HG03097 (cell line): Measurements from ENCODE around the gene GNL3.
"Not testable (repeated sequence)": the region's sequence is repeated elsewhere in the genome, so short reads cannot be mapped to it uniquely, and the experiment has no call there.

Experiments used
- ATAC-seq: cut with Tn5 transposase; IDR thresholded peaks from one replicate; pipeline ENCODE4 v1.9.1; 2021; ENCODE audit not compliant: unreplicated experiment, low FRiP score

GNL3 gene

GRCh38 chr3:52685709-52686691 lies at the start of gene GNL3, which contains the start of gene PBRM1:
TSS of gene GNL3 (plus strand) at chr3:52686032. CDS start at chr3:52686093, 61 bp downstream.
TSS of gene PBRM1 (minus strand) at chr3:52685913.
- ATAC-seq, result peak; percentile 85

- no peak for ATAC-seq
Observed at GRCh38 chr3:52636673-52637072, 49.2 kb upstream of the GNL3 start.

DNA sequence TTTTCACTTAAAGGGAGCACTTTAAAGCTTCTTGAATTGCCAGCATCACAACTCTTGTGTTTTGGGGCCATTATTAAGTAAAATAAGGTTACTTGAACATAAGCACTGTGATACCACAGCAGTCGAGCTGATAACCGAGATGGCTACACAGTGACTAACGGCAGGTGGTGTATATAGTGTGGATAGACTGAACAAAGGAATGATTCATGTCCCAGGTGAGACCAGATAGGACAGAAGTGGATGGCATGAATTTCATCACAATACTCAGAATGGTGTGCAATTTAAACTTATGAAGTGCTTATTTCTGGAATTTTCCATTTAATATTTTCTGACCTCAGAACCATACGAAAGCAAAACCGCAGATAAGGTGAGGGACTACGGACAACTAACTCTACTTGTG lies 40.3 kb upstream of the GNL3 start:
- no peak for ATAC-seq

DNA sequence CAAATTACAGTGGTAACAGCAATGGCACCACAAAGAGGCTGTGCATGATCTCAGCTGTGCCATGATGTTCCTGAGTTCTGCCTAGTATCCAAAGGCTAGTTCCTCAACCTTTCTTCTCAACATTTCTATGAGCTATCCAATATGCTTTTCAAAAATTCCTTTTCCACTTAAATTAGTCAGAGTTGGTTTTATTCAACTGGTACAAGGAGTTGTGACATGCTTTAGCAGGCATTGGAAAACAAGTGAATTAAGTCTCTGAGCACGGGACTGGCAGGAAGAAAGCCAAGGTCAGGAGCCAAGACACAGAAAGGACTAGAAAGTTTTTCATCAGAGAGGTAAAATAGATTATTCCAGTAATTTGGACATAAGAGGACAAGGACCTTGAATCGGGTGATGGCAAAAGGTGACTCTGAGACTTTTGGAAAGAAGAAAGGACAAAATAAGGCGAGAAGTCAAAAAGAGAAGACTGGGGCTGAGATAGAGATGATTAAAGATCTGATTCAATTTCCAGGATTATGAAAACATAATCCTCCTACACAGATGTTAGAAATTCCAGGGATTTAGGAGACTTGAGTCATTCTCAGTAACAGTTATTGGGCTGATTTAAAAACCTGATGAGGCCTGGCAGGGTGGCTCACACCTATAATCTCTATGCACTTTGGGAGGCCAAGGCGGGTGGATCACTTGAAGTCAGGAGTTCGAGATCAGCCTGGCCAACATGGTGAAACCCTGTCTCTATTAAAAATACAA lies 36.2 kb upstream of the GNL3 start:
- no peak for ATAC-seq

DNA sequence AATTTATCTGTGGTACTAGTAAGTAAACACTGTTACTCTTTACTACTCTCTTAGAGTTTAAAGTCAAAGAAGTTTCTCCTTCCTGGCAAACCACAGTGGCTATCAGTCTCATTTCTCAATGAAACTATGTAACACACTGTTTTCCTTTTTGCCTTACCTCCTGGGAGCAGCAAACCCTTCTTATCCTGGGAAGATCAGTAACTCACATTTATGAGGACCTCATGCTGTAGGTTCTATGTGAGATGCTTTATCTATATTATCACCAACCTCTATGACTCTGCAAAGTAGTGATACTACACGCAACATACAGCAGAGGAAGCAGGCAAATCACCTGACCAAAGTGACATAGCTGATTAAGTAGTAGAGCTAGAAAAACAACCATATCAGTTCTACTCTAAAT lies 35.4 kb upstream of the GNL3 start:
- ATAC-seq, result no peak

GRCh38 chr3:52651592-52651991 lies 34.2 kb upstream of the GNL3 start:
- ATAC-seq, result no peak

DNA sequence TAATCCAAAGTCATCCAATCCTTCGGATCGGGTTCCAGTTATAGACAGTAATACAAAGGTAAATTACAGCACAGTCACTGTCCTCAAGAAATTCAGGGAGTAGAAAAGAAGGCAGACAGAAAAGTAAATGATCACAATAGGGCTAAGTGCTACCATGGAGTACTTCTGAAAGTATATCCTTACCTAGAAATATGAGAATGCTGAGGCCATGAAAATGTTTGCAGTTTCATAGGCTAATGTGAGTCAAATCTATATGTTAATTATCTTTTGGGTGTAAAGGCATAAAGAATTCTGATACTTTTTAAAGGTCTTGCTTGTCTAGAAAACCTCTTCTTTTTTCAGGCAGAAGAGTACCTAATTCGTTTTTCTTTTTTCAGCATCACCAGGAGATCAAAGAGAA lies 29.9 kb upstream of the GNL3 start:
- no peak for ATAC-seq

DNA sequence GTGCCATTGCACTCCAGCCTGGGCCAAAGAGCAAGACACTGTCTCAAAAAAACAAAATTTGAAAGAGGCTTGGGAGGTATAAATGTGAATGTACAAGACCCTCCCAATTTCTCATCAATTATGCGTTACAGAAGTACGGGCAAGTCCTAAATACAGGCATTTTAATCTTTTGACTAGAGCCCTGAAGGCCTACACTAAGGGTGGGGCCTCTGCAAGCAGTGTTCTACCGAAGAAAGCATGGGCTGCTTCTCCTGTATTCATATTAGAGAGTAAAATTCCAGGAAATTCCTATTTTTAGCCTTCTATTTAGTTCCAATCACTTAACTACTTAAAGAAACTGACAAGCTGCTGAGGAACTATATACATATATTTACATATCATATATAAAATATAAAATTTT lies 25.8 kb upstream of the GNL3 start:
- ATAC-seq, result no peak

DNA sequence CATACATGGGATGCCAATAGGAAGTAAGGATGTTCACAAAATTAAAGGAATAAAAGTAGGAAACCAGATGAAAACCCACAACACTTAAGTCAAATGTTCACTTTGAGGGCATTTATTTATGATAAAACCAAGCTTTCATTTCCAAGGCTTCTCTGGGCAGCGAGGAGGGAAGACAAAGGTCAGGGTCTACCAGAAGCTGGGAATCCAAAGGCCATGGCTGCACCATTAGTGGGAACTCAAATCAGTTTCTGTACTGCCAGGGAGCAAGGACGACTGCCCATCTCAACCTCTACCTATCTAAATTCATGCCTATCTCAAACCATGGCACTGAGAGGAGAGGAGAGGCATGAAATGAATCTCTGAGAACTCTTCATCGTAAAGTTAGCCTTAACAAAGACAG lies 22.7 kb upstream of the GNL3 start:
- no peak for ATAC-seq

DNA sequence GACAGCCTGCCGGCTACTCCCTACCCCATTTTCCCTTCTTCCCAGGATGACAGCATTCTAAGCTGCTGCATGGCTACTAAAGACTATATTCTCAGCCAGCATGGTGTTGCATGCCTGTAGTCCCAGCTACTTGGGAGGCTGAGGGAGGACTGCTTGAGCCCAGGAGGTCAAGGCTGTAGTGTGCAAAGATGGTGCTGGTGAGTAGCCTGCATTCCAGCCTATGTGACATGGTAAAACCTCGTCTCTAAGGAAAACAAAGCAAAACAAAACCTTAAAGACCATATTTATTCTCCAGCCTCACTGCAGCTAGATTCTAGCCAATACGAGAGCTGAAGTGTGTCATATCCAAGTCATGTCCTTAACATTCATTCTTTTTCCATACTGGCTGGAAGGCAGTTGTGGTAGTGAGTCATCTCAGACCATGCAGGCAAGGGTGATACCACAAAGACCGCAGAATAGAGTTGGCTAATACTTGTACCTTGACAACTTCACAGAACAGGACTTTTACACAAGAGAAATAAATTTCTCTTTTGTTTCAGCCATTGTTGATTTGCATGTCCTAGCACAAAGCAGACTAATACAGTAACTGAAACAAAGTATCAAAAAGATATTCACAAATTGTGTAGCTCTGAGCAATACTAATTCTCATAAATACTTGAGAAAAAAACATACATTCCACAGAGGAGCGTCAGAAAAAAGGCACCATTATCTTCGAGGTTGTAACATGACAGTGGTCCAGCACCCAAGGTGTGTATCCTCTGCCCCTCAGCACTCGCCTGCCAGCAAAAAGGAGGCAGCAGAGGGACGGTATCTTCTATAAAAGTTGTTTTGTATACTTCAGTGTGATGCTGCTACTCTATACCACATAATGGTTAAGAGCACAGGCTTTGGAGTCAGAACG lies 15.0 kb upstream of the GNL3 start:
- ATAC-seq, result no peak

- ATAC-seq, result no peak
Observed at GRCh38 chr3:52671676-52672075, 14.2 kb upstream of the GNL3 start.

DNA sequence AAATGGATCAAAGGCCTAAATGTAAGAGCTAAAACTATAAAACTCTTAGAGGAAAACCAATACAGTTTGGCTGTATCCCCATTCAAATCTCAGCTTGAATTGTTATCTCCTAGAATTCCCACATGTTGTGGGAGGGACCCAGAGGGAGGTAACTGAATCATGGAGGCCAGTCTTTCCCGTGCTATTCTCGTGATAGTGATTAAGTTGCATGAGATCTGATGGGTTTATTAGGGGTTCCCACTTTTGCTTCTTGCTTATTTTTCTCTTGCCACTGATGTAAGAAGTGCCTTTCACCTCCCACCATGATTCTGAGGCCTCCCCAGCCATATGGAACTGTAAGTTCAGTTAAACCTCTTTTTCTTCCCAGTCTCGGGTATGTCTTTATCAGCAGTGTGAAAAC lies 9.6 kb upstream of the GNL3 start:
- not testable (repeated sequence) for ATAC-seq

DNA sequence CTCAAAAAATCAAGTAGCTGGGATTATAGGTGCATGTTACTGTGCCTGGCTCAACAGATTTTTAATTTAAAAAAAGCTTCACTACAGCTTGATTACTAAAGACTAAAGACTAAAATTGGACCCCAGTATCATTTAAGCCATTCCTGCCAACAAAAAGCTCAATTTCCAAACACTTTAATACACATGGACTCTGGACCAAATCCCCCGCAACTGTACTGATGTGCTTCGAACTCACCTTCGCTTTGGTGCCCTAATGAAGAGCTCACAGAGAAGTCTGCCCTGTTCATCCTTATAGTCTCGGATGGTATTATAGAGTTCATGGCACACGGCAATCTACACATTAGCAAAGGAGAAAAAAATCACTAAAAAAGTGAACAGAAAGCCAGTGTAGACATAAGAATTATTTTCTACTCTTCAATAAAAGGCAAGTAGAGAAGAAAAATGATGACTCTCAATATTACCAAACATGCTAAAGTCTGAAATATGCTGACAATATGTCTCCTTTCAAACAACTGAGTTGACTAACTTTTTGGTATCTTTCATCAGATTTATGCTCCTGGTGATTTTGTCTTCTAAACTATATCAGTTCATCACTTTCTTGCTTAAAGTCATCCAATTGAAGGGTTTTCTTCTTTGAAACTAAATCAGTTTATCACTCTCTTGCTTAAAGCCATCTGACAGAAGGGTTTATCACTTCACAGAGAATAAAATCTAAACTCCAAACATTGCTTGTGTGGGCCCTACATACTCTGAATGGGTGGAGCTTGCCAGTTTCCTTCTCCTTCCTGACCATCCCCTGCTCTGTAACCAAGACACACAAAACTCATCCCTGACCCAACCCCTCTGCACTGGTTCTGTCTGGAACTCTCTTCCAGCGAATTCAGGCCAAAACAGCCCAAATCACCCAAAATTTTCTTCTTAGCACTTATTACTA lies 7.3 kb upstream of the GNL3 start:
- ATAC-seq, result no peak

GRCh38 chr3:52679199-52679538 lies 6.7 kb upstream of the GNL3 start:
- no peak for ATAC-seq

- ATAC-seq, result no peak
Observed at GRCh38 chr3:52679811-52680210, 6.0 kb upstream of the GNL3 start.

DNA sequence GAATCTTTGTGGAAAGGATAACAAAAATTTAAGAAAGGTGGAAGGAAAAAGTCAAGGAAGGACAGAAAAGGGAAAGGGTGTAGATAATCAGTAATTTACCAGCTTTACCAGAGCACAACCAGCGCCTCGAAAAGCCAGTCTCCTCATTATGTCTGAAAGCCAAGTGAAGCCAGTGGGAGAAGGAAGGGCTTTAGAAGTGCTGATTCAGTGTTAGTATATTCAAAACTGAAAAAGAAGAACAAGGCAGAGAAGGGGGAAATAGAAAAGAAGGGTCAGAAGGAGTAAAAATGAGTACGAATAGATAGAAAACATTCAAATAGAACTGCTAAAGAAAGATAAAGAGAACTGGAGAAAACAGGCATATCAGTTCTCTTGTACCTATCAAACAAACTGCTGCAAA lies 4.2 kb upstream of the GNL3 start:
- no peak for ATAC-seq

- no peak for ATAC-seq
Observed at GRCh38 chr3:52682016-52682415, 3.8 kb upstream of the GNL3 start.

DNA sequence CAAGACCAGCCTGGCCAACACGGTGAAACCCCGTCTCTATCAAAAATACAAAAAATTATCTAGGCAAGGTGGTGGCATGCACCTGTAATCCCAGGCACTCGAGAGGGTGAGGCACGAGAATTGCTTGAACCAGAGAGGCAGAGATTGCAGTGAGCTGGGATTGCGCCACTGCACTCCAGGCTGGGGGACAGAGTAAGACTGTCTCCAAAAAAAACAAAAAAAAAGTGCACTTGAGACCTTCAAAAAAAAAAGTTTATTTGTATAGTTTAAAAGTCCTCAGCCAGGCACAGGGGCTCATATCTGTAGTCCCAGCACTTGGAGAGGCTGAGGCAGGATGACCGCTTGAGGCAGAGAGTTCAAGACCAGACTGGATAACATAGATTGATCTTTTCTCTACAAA lies 2.2 kb upstream of the GNL3 start:
- no peak for ATAC-seq

DNA sequence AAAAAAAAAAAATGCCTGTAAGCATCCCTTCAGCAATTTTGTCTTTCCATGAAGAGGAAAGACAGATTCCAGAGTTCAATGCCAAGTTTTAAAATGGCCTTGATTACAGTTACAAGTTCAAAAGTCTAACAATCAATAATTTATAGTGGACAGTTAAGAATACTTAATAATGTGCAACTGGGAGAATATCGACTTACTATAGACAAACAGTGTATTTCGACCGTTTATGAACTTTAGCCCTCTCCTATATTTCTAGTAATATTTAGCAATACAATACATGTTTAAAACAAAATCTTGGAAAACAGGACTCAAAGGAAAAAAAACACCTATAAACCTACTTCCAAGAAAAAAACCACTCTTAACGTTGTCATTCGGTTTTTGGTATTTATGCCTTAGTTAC lies 1.6 kb upstream of the GNL3 start:
- no peak for ATAC-seq

DNA sequence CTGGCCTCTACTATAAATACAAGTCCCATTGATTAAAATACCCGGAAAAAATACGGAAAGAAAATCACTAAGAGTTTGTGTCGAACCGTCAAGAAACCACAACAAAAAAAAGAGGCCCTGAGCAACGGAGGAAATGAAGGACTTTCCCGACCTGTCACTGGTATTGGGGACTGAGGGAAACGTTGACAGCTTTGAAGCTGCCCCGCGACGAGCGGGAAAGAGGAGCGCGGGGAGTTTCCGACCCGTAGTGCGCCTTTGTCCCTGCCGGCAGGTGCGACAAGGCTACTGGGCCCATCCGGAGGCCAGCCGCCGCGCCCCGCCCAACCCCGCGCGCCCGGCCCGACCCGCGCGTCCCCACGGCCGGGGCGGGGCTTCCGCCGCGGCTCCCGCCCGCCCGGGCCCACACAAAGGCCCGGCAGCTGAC lies 535 bp upstream of the GNL3 start:
- ATAC-seq, result peak; percentile 71
